HEK293T (cell line): ENCODE results near the gene MKRN2OS.

ENCODE experiments used
- ARNT ChIP-seq: fragments of 450-650 bp; IDR thresholded peaks from 2 replicates; pipeline ENCODE4 v1.6.1; 2017; ENCODE audit warnings: mild to moderate bottlenecking
- FOXA1 ChIP-seq: fragments of 450-650 bp; IDR thresholded peaks from 2 replicates; pipeline ENCODE4 v1.6.1; 2016; ENCODE audit warnings: mild to moderate bottlenecking
- FOXK2 ChIP-seq: fragments of 450-650 bp; IDR thresholded peaks from 2 replicates; pipeline ENCODE4 v1.6.1; 2016; ENCODE audit warnings: mild to moderate bottlenecking
- HDGF ChIP-seq: fragments of 450-650 bp; IDR thresholded peaks from 2 replicates; pipeline ENCODE4 v1.6.1; 2017; ENCODE audit warnings: antibody characterized with exemption, borderline replicate concordance
- L3MBTL2 ChIP-seq: fragments of 450-650 bp; conservative IDR thresholded peaks from 2 replicates; pipeline ENCODE4 v1.6.1; 2016; ENCODE audit warnings: mild to moderate bottlenecking
- SUZ12 ChIP-seq: fragments of 450-650 bp; IDR thresholded peaks from 2 replicates; pipeline ENCODE4 v1.6.1; 2016; ENCODE audit warnings: mild to moderate bottlenecking
- TARDBP ChIP-seq: fragments of 450-650 bp; IDR thresholded peaks from 2 replicates; pipeline ENCODE4 v1.6.1; 2016
- ZNF384 ChIP-seq: fragments of 450-650 bp; IDR thresholded peaks from 2 replicates; pipeline ENCODE4 v1.6.1; 2016

DNA sequence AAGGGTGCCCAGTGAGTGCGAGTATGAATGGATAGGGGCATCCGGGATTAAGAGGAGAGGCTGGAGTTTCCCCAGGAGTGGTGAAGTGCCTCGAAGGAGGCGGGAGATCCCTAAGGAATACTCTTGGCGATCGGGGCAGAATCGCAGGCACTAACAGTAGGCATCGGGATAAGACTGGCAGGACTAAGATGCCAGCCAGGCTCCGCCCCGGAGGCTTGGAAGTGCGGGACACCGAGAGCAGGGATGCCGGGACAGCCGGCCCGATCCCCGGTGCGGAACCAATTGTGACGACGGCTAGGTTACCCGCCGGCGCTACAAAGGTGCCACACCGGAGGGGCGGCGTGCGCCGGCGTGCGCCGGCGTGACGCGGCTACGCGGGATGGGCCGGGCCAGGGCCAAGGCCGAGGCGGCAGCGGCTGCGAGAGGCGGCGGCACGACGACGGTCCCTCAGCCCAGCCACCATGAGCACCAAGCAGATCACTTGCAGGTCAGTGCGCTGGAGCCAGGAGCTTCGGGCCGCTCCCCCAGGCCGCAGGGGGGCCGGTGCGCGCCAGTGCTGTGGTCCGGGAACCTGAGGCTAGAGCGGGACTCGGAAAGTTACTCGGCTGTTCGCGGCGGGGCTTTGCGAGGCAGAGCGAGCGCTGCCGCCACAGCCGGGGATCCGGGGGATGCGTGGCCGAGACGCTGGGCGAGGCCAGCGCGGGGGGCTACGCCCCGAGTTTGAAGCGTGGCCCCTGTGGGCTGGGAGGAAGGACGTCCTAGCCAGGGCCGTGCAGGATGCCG is 11.6 kb upstream of the MKRN2OS start, which contains the start of gene MKRN2:
- TF ChIP-seq ZNF384 (no peak), ARNT (peak; percentile 67; the same call in 1 of the 2 replicates), FOXK2 (no peak), SUZ12 (no peak), TARDBP (no peak), FOXA1 (no peak), HDGF (no peak), L3MBTL2 (peak; percentile 53)
